Stimulated activated CD4-positive, alpha-beta T cell treated with anti-CD3 and anti-CD28 coated beads, Interleukin-15, amount 100 ng/mL, for 1 hour (primary cell): ENCODE data around the gene IFNGR2.
"Not testable (repeated sequence)": the region's sequence is repeated elsewhere in the genome, so short reads cannot be mapped to it uniquely, and the experiment has no call there.

Source experiments
- DNase-seq, 2 donors: peaks; one replicate each; pipeline ENCODE4 v3.0.0-alpha.2; 2020; ENCODE audit warnings: low read depth in 1 of 2, low spot score in 1 of 2

The IFNGR2 gene

GRCh38 chr21:33402001-33402979, 923 bp upstream of the IFNGR2 start:
- DNase-seq: no peak

- peak in 1 of 2 donors; percentile 37 for DNase-seq
Observed at GRCh38 chr21:33403786-33404585, 773 bp downstream of the IFNGR2 start.

GRCh38 chr21:33406493-33406892, 3.3 kb downstream of the IFNGR2 start:
- no peak for DNase-seq

GRCh38 chr21:33411949-33412430, 8.8 kb downstream of the IFNGR2 start:
- DNase-seq: no peak

GRCh38 chr21:33412439-33412831, 9.2 kb downstream of the IFNGR2 start:
- not testable (repeated sequence) for DNase-seq

- no peak for DNase-seq
Observed at GRCh38 chr21:33412832-33413519, 9.8 kb downstream of the IFNGR2 start.

- DNase-seq: no peak
Observed at GRCh38 chr21:33414068-33414467, 10.9 kb downstream of the IFNGR2 start.

GRCh38 chr21:33414926-33415325, 11.7 kb downstream of the IFNGR2 start:
- DNase-seq: no peak

GRCh38 chr21:33418691-33419090, 15.5 kb downstream of the IFNGR2 start:
- DNase-seq: no peak

- DNase-seq: no peak
Observed at GRCh38 chr21:33419538-33420123, 16.4 kb downstream of the IFNGR2 start.

- no peak for DNase-seq
Observed at GRCh38 chr21:33421713-33422393, 18.6 kb downstream of the IFNGR2 start.

GRCh38 chr21:33424214-33424613, 21.0 kb downstream of the IFNGR2 start:
- DNase-seq: no peak

- no peak for DNase-seq
Observed at GRCh38 chr21:33425825-33426224, 22.6 kb downstream of the IFNGR2 start.

GRCh38 chr21:33427051-33427450, 23.8 kb downstream of the IFNGR2 start:
- no peak for DNase-seq

- DNase-seq: no peak
Observed at GRCh38 chr21:33428669-33429068, 25.5 kb downstream of the IFNGR2 start.

- DNase-seq: no peak
Observed at GRCh38 chr21:33430858-33431257, 27.6 kb downstream of the IFNGR2 start.

GRCh38 chr21:33432496-33432895, 29.3 kb downstream of the IFNGR2 start:
- no peak for DNase-seq

GRCh38 chr21:33433001-33433400, 29.8 kb downstream of the IFNGR2 start:
- no peak for DNase-seq

- no peak for DNase-seq
Observed at GRCh38 chr21:33433425-33434114, 30.4 kb downstream of the IFNGR2 start.
